Head of caudate nucleus (tissue), 42 donors: ENCODE results near the gene FAM171A2.
"Not testable (repeated sequence)": the region's sequence is repeated elsewhere in the genome, so short reads cannot be mapped to it uniquely, and the experiment has no call there.

Source experiments
- DNase-seq, 42 donors: peaks; one replicate each; pipeline versions ENCODE4 v3.0.0 to v3.0.0-alpha.2; 2020 to 2021; ENCODE audit warnings: mixed read lengths in 7 of 42
- intact Hi-C: fragments of 100-400 bp; cut with DNase I; formaldehyde crosslinking; loops from one replicate; pipeline ENCODE4 v1.15.0; 2022

FAM171A2 gene

DNA sequence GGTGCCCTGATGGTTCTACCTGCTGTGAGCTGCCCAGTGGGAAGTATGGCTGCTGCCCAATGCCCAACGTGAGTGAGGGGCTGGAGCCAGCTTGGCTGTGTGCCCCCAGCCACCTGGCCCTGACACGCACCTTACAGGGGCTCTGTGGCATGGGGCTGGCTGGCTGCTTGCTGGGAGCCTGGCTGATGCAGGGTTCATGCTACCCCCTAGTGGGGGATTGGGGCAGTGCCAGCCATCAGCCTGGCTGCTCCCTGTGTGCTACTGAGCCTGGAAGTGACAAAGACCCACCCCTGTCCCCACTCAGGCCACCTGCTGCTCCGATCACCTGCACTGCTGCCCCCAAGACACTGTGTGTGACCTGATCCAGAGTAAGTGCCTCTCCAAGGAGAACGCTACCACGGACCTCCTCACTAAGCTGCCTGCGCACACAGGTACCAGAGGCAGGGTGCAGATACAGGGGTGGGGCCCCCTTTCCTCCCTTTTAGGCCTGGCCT, 12.9 kb downstream of the FAM171A2 start:
- peak; percentile 66 to 90 (median 81) for DNase-seq
- intact Hi-C loops: no loop called here

DNA sequence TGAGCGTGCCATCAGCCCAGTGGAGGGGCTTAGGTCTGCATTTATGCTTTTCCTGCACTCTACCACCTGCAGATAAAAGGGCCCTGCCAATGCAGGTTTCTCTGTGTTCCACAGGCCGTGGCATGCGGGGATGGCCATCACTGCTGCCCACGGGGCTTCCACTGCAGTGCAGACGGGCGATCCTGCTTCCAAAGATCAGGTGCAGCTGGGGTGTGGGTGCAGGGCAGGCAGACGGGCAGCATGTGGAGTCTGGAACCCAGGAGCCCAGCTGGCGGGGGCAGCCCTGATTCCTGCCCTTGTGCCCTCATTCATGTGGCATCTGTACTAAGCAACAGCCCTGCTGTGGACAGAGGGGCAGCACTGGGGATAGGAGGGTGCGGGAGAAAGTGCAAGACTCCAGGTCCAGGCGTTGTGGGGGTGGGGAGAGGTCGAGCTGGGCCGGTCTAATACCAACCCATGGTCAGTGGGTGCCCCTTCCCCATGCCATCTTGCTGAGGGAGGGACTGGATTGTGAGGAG, 14.0 kb downstream of the FAM171A2 start:
- no peak for DNase-seq

GRCh38 chr17:44348988-44349364, 14.7 kb downstream of the FAM171A2 start:
- intact Hi-C loops: loop anchor here (5.0 kb wide), 1 partner anchor 137 kb away; no protein-coding TSS in a partner anchor

More for the DNA sequence above, 14.0 kb downstream of the FAM171A2 start:
- intact Hi-C loops: loop anchor here (5.0 kb wide), 1 partner anchor 137 kb away; no protein-coding TSS in a partner anchor

GRCh38 chr17:44348234-44348987, 15.2 kb downstream of the FAM171A2 start:
- DNase-seq: peak in 27 of 42 donors; percentile 26 to 67 (median 50)
- intact Hi-C loops: loop anchor here (5.0 kb wide), 1 partner anchor 136 kb away; no protein-coding TSS in a partner anchor

More at GRCh38 chr17:44348988-44349364, 14.7 kb downstream of the FAM171A2 start:
- no peak for DNase-seq

GRCh38 chr17:44347206-44348055, 16.2 kb downstream of the FAM171A2 start:
- DNase-seq: not testable (repeated sequence)
- intact Hi-C loops: loop anchor here (5.0 kb wide), 1 partner anchor 135 kb away; no protein-coding TSS in a partner anchor

DNA sequence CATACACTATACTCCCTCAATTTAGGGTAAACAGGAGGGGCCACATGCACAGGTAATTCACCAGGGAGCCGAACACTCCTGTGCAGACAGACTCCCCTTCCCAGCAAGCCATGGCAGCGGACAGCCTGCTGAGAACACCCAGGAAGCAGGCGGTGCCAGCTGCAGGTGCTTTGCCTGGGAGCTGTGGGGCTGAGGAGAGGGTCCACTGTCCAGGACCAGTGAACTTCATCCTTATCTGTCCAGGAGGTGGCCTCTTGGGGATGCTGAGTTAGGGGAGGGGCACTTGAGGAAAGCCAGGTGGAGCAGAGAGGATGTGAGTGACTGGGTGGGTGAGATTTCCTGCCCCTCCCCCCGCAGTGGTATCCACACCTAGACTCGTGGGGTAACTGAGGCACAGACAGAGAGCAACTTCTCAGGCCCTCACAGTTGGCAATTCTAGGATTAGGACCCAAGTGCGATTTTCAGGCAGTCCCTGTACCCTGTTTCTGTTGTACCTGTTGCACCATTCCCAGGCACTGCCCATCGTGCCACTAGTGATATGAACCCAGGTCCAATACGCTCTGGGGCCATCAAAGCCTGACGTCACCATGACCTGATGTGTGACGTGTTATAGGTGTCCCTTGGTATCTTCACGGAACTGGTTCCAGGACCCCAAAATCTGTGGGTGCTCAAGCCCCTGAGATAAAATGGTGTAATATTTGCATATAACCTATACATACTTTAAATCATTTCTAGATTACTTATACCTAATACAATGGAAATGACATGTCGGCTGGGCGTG, 17.4 kb downstream of the FAM171A2 start:
- DNase-seq: no peak
- intact Hi-C loops: loop anchor here (5.0 kb wide), 1 partner anchor 134 kb away; no protein-coding TSS in a partner anchor

DNA sequence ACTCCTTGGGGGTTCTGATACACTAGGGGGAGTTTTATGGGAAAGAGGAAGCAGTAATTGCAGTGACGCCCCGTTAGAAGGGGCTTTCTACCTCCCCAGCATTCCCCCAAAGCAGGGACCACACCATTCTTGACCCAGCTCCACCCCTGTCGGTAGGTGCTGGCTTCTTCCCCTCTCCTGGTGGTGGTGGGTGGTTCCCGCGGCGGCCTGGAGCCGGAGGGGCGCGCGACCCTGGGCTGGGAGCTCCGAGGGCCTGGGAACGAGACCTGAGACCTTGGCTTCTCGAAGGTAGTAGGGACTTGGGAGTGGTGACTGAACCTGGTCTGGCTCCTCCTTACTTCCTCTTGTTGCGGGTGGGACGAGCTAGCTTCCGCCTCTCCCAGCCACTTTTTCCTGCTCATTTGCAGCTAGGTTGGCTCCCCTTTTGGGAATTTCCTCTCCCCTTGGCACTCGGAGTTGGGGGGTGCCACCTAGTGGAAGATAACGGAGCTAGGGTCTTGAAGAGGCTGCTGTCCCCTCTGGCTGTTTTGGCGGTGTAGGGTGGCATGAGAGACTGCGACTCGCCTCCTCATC, 18.1 kb downstream of the FAM171A2 start:
- intact Hi-C loops: loop anchor here (5.0 kb wide), 1 partner anchor 133 kb away; no protein-coding TSS in a partner anchor
- DNase-seq: peak; percentile 45 to 93 (median 78)

DNA sequence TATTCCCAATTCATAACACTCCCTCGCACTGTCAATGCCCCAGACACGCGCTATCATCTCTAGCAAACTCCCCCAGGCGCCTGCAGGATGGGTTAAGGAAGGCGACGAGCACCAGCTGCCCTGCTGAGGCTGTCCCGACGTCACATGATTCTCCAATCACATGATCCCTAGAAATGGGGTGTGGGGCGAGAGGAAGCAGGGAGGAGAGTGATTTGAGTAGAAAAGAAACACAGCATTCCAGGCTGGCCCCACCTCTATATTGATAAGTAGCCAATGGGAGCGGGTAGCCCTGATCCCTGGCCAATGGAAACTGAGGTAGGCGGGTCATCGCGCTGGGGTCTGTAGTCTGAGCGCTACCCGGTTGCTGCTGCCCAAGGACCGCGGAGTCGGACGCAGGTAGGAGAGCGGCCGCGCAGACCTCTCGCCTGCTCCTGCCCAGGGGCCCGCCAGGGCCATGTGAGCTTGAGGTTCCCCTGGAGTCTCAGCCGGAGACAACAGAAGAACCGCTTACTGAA, 18.7 kb downstream of the FAM171A2 start, which contains the start of gene GRN:
Gene GRN, plus strand, starts transcription at position 364 of the 515 bp plus-strand sequence. CDS start 3,863 bp downstream, outside the sequence.
- intact Hi-C loops: loop anchor here (5.0 kb wide), 1 partner anchor 133 kb away; no protein-coding TSS in a partner anchor
- peak; percentile 92 to 99 (median 98) for DNase-seq

DNA sequence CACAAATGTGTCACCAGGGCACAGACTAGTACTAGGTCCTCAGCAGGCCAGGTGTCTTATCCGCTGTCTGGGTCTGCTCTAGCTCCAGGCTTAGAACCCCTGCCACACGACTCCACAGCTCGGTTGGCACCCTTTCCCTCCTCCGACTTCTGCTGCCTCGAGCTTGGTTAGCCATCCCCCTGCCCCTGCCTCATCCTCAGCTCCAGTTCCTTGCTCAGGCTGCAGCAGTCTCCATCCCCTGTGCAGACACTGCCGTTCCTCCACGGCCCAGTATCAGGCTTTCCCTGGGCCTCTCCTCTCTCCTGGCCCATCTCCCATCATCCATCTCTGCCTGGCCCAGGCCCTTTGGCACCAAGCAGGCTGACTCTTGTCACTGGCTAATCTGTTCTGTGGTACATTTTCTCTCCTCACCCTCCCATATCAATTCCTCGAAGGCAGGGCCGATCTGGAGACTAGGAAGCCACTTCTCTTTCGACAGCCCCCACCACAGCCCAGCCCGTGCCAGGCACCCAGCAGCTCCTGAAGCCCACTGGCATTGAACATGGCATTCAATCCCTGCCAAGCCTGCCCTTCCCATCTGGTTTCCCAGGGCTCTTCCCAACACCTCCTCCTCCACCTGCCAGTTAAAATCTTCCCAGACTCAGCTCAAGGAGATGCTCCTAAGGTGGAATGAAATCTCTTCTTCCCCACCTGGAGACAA, 20.0 kb downstream of the FAM171A2 start:
- intact Hi-C loops: no loop called here
- no peak for DNase-seq

DNA sequence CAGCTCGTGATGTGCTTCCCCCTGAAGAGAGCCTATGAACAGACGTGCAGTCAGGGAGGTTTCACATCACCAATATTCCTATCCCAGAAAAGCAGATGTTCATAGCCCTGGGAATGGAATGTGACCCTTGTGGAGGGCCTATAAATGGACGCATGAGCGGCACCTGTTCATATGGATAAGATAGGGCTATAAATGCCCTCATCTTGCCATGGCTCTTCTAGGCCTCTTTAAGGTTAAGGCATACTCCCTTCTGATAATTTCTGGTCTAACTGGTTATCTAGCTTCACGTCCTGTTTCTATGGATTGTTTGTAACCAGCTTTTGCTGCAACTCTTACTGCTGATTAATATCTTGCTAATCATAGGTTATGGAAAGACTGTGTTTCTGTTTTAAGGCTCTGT, 23.1 kb downstream of the FAM171A2 start:
- intact Hi-C loops, DNase-seq: not testable (repeated sequence)

DNA sequence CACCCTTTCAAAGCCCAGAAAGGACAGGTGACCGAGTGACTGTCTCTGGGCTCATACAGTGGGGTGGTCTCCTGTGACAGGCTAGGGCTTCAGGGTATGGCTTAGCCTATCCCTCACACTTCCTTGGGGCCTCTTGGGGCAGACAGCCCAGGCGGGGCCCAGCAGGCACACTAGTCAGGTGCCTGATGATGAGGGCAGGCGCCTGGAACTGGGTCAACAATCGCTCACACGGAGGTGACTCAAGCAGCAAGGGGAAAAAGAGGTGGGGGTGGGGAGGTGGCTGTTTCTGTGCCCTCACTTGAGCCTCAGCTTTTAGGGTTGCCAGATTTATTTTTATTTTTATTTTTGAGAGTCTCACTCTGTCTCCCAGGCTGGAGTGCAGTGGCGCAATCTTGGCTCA, 25.0 kb downstream of the FAM171A2 start:
- DNase-seq: no peak
- intact Hi-C loops: no loop called here

GRCh38 chr17:44335968-44336367, 27.7 kb downstream of the FAM171A2 start:
- intact Hi-C loops: no loop called here
- no peak for DNase-seq

GRCh38 chr17:44335564-44335963, 28.1 kb downstream of the FAM171A2 start:
- intact Hi-C loops: no loop called here
- DNase-seq: no peak

GRCh38 chr17:44334727-44335126, 28.9 kb downstream of the FAM171A2 start:
- intact Hi-C loops: no loop called here
- no peak for DNase-seq

- no peak for DNase-seq
- intact Hi-C loops: no loop called here
Observed at GRCh38 chr17:44334315-44334714, 29.3 kb downstream of the FAM171A2 start.

GRCh38 chr17:44333371-44333770, 30.3 kb downstream of the FAM171A2 start:
- intact Hi-C loops: no loop called here
- DNase-seq: no peak

DNA sequence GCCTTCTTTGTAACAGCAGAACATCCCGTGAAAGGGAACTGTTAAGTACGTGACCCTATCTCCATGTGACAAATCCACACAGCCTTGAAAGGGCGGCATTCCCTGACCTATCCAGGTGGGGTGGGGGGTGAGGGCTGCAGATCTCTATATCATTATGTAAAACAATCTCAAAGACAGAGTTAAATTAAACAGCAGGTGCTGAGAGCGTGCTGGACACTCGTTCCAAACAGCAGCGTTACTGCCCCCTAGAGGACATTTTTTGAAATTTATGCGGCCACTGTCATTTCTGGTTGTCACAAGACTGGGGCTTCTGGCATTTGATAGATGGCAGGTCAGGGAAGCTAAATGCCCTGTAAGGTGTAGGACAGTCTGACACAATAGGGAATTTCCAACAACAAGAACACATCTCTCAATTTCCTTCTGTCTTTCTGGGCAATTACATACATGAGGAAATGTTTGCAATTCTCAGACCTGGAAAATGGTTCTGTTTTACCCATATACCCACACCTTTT, 32.3 kb downstream of the FAM171A2 start:
- intact Hi-C loops: no loop called here
- peak in 39 of 42 donors; percentile 38 to 91 (median 75) for DNase-seq
